GM21515 (cell line): ENCODE measurements around the gene CSMD2.

Experiments
- ATAC-seq: cut with Tn5 transposase; IDR thresholded peaks from one replicate; pipeline ENCODE4 v1.9.1; 2021; ENCODE audit not compliant: unreplicated experiment

Gene CSMD2

DNA sequence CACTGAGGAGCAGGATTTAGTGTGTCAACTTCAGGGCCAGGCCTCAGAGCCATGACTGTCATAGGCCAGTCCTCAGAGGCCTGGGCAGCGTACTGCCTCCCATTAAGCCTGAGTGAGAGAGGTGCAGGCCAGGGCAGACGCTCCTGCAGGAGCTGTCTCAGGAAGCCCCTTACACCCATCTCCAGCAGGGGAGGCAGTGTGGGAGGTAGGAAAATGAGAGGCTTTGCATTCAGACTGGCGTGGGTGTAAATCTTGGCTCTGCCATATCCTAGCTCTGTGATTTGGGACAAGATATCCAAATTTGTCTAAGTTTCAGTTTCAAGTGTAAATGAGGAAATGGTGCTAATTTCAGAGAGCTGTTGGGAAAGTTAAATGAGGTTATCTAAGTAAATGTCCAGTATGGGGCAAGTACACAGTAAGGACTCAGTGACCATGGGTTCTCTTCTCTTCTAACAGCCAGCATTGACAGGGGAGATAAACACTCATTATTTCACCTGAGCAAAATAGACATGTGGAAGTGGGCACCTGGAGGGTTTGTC lies 508.5 kb downstream of the CSMD2 start:
- no peak for ATAC-seq

DNA sequence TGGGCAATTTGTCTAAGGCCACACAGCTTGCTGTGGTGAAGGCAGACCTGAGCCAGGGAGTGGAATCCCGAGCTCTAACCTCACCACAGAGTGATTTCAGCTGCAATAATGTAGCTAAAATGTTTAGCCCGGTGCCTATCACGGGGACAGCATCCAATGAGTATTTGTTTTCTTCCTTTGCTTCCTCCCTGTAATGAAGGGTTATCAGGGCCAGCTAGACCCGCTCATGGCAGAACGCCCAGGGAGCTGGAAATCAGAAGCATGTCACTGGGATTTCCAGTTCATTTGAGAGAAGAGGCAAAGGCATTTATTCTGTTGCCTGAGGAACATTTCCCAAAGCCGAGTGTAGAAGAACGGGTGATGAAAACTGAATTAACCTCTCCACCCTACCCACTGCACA lies 509.5 kb downstream of the CSMD2 start:
- ATAC-seq, result no peak

DNA sequence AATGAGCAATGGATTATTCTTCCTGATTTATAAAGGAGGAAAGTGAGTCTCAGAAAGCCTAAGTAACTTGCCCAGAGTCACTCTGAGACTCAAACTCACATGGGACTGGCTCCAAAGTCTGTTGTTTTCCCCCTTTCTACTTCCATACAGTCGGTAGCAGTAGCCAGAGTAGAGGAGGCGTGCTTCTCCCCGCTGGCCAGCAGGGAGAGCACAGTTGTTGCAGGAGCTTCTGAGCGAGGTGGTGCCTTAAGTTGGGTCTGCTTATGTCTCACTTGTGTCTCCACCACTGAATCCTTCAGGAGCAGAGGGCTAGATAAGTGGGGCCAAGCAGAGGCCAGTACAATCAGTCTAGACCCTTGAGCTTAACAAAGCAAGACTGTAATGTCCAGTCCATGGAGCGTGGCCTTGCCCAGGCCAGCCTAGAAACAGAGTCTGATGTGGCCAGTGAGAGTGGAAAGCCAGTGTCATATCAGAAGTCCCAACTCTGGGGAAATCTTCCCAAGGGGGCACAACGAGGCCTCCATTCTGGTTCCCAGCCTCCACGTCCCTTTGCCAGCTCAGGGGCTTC lies 510.7 kb downstream of the CSMD2 start:
- ATAC-seq, result no peak

DNA sequence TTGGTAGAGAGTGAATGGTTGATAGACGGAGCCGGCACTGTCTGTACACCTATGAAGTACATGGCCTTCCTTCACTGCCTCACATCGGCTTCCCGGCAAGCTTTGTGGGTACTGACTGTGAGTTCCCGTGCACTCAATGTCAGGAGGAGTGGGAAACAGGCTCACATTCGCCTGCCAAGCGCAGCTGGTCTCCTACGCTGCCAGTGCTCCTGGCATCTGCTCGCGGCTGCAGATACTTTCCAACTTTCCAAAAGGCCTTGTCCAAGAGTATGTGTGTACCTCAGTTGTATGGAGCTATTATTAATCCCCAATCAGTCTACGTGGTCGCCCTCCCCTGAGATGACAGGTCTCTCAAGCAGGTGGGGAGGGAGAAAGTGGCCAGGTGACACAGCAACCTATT lies 511.8 kb downstream of the CSMD2 start:
- no peak for ATAC-seq

DNA sequence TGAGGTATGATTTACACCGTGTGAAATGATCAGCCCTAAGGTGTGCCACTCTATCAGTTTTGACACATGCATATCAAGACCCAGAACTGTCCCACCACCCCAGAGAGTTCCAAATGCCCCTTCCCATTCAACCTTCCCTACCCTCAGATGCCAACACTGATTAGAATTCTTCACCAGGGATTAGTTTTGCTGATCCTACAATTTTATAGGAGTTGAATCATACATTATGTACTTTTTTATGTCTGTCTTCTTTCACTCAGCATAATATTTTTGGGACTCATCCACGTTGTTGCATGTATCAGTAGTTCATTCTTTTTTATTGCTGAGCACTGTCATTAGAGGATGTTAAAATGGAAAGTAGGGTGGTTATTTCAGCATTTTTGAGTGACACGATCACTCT lies 514.3 kb downstream of the CSMD2 start:
- no peak for ATAC-seq

DNA sequence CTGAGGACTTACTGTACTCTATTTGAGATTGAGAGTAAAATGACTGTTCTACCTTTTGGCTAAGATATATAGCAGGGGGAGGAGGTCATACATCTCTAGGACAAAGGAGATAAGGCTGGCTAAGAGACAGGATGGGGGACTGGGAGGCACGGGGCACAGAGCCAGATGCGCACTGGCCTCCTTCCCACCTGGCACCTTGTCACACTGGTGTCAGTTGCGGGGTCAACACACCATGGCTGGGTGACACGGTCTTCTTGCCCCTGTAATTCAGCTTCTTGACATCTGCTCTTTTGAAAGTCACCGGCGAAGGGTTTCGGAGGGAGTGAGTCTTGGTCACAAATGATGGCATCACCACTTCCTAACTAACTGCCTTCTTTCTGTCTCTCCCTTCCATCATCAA lies 515.3 kb downstream of the CSMD2 start:
- no peak for ATAC-seq

DNA sequence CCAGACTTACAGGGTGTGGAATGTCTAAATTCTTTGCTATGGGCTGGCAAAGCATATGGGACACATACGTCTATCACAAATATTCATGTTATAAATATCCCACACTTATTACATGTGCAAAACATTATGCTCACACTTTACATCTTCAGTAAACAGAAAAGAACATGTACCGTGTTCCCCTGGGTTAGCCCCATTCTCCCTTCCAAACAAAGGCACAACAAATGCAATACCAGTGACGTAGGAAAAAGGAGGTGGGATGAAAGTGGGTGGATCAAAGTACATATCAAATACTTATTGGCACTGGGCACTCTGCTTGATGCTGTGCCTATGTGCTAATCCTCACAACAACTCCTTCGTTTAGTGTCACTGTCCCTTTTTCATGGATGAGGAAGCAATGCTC lies 521.8 kb downstream of the CSMD2 start:
- ATAC-seq, result no peak

DNA sequence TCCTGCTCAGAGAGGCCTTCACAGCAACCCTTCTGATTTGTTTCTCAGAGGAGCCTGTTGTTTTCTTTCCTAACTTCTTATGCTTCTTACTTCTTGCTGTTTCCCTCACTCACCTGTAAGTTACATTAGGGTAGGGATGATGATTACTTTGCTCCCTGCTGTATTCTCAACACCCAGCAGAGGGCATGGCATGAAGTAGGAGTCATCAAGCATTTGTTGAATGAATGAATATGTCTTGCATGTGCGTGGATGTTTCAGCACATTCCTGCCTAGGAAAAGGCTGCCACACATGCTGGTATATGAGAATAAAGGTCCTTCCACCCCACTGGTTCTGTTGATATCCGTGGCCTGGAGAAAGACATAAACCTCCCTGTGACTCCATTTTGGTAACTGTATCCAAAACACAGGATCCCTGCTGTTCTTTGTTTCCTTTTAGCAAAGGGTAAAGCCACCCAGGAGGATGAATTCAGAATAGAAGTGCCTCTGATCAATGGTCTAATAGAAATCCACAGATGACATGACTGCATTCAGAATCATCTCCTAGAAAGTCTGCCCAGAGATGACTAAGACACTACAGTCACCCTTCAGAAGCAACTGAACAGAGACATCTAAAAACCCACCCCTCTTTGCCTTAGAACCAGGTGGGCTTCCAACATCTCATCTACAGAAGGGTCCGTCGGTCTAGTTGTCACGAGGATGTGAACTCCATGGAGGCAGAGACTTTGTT lies 523.8 kb downstream of the CSMD2 start:
- ATAC-seq, result no peak

DNA sequence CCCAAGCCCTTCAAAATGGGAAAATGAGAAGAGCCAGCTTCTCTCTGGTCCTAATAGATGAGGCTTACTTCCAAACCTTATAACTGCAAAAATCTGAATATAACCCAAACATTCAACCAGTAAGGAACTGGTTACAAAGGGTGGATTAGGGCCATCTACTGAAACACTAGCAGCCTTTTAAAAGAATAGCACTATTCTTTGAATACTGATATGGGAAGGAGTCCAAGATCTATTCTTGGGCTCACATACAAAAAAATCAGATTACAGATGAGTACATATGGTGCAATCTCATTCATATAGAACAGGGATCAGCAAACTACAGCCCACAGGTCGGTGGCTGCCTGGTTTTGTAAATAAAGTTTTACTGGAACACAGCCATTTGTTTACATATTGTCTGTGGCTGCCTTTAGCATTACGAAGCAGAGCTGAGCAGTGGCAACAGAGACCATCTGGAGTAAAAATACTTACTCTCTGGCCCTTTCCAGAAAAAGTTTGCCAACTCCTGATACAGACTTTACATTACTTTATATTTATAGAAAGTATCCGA lies 524.8 kb downstream of the CSMD2 start:
- ATAC-seq, result no peak

DNA sequence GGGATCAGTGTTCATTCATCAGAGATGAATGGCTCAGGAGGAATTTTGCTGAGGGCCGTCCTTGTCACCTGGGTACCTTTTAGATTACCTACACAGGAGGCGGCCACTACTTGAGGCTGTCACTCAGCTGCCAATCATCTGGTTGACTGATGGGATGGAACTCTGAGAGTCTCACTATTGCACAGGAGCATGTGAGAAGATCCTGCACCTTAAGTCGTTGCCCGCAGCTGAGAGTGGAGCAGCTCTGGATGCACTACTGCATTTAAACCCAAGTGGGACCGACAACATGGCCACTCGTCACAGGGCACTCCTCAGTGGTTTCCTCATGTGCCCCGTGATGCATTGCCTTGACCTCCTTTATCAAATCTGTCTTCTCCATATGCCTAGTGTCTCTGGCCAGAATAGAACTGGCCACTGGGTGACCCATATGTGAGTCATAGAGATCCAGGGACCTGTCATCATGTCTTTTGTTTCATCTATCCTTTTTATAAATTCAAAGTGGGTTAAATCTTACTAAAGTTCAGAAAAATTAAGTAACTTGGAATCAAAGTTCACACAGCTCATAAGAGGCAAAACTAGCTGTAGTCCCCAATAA lies 527.1 kb downstream of the CSMD2 start:
- no peak for ATAC-seq

DNA sequence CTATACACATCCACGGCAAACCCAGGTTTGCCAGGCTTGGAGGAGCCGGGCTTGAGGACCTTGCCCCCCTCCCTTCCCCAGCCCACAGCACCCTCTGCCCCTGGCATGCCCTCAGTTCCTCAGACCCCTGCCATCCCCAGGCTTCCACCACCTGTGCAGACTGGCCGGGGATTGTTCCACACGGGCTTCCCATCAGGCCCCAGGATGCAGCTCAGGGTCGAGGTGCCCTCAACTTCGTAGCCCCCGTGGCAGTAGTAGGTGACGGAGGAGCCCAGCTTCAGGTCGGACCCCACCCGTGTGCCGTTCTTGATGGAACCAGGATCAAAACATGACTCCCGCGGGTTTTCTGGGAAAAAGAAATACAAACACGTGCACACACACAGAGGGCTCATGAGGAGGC lies 528.8 kb downstream of the CSMD2 start:
- no peak for ATAC-seq

DNA sequence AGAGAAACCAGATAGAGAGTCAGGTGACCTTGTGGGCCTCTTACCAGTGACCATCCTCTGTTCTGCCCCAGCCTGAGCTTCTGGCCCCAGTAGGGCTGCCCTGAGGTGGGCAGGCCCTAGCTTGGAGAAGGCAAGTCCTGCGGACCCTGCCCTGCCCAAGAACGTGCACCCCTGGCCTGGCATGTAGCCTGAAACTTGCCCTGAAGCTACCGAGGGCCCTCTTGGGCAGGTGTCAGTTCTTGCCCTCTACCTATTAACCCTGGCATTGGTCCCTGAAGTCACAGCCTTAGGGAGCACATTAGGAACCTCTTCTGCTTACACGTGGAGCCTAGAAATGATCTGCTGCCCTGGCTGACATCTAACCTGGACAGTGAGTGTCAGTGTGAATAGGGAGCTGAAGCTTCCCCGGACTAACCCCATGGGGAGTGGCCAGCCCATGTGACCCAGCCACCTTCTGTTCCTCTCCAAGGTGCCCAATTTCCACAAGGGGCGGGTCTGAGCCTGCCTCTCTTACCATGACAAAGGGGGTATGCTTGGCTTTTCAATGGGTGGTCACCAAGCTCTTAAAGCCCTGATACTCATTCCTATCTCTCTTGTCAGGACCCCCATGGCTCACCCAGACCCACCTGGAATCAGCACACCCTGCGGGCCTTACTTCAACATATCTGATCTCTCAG lies 529.6 kb downstream of the CSMD2 start:
- no peak for ATAC-seq

DNA sequence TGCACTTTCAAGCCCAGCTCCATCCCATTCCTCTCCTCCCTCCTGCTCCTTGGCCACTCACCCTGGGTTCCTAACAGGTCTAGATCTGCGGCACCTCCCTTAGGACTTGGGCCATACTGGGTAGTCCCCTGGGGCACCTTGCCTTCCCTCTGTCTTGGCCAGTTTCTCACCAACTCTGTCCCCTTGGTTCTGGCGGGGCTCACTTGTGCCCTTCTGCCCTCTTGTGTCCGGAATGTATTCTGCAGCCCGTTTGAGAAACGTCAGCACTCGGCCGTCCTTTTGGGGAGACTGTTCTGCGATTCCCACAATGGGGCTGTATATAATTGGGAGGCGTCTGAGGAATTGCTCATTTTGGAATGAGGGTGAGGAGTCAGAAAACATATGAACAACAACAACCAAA lies 530.2 kb downstream of the CSMD2 start:
- no peak for ATAC-seq

DNA sequence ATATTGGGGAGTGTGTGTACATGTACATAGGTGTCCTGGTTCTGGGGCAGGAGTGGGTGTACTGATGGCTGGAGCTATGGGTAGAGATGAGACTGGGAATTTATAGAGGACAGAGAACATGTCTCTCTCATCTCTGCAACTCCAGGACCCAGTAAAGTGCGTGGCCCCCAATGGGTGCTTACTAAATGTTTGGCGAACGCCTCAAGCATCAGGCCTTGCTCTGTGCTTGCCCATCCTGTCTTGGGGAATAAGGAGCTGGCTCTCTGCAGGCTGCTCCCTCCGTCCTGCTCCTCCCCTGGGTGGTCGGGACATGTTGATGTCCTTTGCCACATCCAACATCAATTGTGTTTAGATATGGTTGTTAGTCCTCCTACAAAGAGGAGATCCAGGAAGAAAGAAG lies 530.9 kb downstream of the CSMD2 start:
- no peak for ATAC-seq

DNA sequence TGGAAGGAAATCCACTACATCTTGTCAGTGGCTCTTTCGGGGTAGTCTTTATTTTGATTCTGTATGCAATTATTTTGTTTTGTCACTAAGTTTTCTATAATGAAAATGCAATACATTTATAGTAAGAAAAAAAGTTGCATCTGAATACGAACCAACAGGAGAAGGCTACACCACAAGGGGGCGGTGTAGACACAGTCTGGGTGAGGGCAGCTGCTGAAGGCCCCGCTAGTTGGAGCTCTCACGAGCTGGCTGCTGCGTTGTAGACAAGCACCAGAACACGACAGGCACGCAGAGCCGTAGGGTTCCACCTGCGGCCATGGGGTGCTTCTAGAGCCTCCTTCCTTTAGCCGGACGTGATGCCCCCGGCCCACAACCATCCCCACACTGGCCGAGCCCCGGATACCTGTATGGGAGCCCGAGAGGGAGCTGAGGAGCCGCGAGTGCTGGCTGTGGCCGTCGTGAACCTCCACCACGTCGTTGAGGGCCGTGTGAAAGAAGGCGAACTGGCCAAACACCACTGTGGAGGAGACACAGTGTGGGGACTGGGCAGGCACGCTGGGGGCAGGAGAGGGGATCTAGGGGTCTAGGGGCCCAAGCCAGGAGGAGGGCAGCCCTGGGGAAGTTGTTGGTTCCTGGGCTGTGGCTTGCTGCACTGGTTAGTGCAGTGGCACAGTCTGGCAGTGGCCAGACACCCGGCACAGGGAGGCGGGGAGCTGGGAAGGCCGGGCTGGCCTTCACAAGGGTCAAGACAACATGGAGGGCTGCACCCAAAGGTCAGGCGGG lies 531.8 kb downstream of the CSMD2 start:
- peak; percentile 69 for ATAC-seq

DNA sequence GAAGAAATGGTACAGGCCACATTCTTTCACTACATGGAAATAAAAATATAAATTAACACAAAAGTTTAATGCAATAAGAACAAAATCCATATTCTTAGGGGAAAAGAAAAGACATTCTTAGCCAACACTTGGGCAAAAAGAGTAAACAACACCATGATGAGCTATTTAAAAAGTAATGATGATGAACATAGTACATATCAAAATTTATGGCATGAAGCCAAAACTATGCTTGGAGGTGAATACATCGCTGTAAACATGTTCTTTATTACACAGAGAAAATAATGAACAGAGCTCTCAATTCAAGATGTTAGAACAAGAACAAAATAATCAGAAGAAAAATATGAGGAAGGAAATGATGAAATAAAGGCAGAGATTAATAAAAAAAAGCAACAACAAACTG lies 534.3 kb downstream of the CSMD2 start:
- ATAC-seq, result no peak

DNA sequence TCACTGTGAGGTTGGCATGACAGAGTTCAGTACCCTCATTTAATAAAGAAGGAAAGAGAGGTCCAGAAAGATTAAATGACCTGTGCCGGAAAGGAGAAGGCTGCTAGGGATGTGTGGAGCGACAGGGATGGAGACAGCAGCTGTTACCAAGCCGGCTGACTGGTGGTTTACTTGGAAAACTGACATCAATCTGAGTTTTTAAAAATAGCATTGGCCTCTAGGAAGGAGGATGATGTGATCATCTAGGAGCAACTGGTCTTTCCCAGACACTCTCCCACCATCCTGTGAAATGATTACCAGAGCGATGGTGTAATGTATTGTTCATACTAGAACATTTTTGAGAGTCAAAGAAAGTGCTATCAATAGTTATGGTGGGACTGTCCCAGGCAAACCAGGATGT lies 538.2 kb downstream of the CSMD2 start:
- no peak for ATAC-seq

DNA sequence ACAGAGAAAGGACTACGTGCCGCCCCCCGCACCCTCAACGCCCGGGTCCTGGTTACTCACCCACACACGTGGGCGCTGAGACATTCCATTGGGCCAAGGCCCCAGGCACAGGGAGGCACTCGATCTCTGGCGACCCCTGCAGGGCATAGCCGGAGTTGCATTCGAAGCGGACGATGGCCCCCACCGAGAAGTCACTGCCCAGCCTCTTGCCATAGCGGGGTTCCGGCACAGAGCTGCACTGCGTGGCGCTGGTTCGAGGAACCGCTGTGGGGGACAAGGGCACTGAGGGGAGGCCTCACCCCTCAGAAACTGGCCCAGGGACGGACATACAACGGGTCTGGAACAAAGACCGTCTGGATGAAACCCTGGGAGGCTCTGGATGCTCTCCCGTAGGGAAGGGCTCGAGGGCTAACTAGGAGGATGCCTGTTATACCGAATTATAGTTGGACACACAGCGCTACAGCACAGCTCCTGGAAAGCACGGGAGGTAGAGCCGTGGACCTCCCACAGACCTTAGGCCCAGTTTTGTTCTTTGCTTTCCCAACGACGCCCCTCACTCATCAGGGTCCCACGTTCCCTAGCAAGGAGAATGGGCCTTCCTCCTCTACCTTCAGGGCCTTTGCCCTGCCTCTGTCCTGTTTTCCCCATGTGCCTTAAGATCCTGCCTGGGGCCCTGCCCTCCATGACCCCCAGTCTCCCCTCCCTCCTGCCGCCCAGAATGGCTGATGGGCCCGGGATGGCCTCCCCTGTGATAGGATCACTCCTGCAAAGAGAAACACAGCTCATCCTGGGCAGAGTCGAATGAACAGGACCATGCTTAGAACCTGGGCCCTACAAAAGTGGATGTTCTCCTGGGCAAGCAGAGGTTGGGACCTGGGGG lies 539.8 kb downstream of the CSMD2 start:
- no peak for ATAC-seq

DNA sequence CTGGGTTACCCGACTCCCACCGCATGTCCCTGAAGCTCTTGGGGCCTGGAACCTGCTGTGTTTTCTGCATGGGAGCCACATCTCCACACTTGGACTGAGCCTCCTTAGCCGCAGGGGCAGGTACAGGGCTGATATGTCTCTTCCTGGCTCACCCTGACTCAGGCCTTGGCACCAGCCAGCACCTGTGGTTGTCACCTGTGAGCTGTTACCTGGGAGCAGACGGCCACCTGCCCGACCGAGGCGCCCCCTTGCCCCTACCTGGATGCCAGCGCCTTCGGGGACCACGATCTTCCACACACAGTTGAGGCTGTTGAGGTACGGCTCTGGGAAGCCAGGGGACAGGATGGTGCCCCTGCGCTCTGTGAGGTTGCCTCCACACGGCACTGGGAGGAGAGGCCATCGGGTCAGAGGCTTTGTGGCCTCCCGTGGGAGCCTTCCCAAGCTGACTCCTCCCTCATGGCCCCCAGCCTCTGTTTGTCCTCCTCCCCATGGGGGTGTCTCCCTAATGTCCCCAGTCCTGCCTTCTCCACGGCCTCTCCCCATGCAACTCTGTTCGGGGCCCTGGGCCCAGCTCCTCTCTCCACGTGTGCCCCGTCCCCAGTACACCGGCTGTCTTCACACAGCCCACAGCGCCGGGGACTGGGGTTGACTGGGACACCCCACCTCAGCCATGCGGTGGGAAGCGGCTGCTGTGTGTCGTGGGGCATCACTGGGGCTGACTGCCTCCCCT lies 540.6 kb downstream of the CSMD2 start:
- no peak for ATAC-seq
